Sigmoid colon (tissue), 4 donors: Measurements from ENCODE around the gene SPR.

Experiments
- POLR2A ChIP-seq, 2 donors: fragments of 450-650 bp; IDR thresholded peaks; one replicate each; pipeline ENCODE4 v1.6.1; 2016; ENCODE audit warnings: antibody characterized with exemption in 2 of 2, mild to moderate bottlenecking in 2 of 2, moderate library complexity in 2 of 2
- POLR2AphosphoS5 ChIP-seq, 4 donors: sonication (generic); formaldehyde crosslinking; IDR thresholded peaks; one replicate each; pipeline ENCODE4 v1.6.1; 2017; ENCODE audit warnings: antibody characterized with exemption in 4 of 4
- TF ChIP-seq, protein P1 (sequence below), 4 experiments: fragments of 450-650 bp in 3 of 4; fragments of 200-600 bp in 1 of 4; IDR thresholded peaks; one replicate each; pipeline ENCODE4 v1.5.1; 2016 to 2019; ENCODE audit warnings: antibody characterized with exemption in 4 of 4, mild to moderate bottlenecking in 3 of 4, moderate library complexity in 2 of 4

DNA sequence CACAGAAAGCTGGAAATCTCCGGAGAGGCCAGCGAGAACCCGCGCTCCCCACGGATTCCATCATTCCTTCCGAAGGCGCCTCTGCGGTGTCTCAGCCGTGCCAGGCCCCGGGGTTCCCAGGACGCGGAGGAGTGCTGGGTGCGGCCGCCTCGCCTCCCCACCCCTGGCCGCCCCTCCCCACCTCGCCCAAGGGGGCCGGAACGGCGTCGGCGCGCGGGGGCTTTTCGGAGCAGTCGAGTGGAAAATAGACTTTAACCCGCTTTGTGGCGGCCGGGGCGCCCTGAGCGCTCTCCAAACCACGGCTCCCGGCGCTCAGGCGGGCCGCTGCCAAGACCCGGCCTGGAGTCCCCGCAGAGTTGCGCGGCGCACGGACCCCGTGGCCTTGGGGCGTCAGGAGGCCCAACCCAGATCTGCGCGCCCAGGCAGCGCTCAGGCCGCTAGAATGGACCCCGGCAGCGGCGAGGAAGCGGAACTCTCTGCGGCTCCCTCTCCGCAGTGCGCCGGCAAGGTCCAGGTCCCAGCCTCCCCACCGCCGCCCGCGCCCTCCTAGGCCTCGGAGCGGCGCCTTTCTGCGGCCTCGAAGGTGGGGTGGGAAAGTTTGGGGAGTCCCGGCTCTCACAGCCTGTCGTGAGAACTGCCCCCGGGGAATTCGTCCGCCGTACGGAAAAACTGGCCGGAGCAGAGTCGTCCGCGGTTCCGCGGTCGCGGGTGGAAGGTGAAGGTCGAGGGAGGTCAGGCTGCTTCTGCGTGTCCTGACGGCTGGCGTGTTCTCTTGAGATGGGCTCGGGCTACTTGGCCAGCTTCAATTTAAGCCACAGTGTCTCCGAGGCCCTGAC is 28.9 kb downstream of the SPR start:
- TF ChIP-seq, protein P1, sequence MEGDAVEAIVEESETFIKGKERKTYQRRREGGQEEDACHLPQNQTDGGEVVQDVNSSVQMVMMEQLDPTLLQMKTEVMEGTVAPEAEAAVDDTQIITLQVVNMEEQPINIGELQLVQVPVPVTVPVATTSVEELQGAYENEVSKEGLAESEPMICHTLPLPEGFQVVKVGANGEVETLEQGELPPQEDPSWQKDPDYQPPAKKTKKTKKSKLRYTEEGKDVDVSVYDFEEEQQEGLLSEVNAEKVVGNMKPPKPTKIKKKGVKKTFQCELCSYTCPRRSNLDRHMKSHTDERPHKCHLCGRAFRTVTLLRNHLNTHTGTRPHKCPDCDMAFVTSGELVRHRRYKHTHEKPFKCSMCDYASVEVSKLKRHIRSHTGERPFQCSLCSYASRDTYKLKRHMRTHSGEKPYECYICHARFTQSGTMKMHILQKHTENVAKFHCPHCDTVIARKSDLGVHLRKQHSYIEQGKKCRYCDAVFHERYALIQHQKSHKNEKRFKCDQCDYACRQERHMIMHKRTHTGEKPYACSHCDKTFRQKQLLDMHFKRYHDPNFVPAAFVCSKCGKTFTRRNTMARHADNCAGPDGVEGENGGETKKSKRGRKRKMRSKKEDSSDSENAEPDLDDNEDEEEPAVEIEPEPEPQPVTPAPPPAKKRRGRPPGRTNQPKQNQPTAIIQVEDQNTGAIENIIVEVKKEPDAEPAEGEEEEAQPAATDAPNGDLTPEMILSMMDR (IDR thresholded peaks at IDR 0.05), result no peak
- no peak for TF ChIP-seq POLR2A (IDR thresholded peaks at IDR 0.05)
- no peak for TF ChIP-seq POLR2AphosphoS5 (IDR thresholded peaks at IDR 0.05)
